ENCODE data around the gene C12orf42. TPM values are rescaled to one million over a fixed set of nuclear protein-coding genes. Genes with fewer than 3 reads are reported as not detected.

Gene C12orf42
- total RNA-seq, 1 donor from 2014 or later: 0.11 TPM

DNA sequence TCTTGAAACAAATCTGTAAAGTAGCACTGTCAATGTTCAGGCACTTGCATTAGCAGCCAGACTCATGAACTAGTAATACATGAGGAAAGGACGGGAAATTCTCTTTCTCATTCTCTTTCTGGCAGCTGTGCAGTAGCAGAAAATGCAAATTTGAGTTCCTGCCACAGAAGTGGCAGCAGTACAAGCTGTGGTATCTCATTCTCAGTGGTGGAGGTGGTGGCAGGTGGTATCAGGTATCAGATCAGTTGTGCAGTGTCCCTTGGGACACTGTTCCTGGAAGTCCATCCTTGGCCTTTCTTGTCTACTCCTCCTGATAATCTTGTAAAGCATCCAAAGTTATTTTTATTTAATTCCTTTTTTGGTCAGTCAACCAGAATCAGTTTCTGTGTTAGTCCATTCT lies 103.0 kb downstream of the C12orf42 start:
- H3K4me3 Mint-ChIP-seq: no peak overlapping the region
- TF ChIP-seq, protein P1, sequence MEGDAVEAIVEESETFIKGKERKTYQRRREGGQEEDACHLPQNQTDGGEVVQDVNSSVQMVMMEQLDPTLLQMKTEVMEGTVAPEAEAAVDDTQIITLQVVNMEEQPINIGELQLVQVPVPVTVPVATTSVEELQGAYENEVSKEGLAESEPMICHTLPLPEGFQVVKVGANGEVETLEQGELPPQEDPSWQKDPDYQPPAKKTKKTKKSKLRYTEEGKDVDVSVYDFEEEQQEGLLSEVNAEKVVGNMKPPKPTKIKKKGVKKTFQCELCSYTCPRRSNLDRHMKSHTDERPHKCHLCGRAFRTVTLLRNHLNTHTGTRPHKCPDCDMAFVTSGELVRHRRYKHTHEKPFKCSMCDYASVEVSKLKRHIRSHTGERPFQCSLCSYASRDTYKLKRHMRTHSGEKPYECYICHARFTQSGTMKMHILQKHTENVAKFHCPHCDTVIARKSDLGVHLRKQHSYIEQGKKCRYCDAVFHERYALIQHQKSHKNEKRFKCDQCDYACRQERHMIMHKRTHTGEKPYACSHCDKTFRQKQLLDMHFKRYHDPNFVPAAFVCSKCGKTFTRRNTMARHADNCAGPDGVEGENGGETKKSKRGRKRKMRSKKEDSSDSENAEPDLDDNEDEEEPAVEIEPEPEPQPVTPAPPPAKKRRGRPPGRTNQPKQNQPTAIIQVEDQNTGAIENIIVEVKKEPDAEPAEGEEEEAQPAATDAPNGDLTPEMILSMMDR (IDR thresholded peaks at IDR 0.05; ENCODE audit: unreplicated experiment): no peak
- peaks cover 4% of the 10 kb centered on the region for H3K9me3 Mint-ChIP-seq
- peaks cover 7% of the 10 kb centered on the region for H3K27me3 Mint-ChIP-seq (ENCODE audit: low read depth)
- no peaks in the 10 kb centered on the region for H3K36me3 Mint-ChIP-seq
- DNase-seq (ENCODE audit: low spot score in 2 of 2, unreplicated experiment in 2 of 2): no peak
- H3K27ac Mint-ChIP-seq: no peak overlapping the region
- no peaks in the 10 kb centered on the region for H3K4me1 Mint-ChIP-seq

DNA sequence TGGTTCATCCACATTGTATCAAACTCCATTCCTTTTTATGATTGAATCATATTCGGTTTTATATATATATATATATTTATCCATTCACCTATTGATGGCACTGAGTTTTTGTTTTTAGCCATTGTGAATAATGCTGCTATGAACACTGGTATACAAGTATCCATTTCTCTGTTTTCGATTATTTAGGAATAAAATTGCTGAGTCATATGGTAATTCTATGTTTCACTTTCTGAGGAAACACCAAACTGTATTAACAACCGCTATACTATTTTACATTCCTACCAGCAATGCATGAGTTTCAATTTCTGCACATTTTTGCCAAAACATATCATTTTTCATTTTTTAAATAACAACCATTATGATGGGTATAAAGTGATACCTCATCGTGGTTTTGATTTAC lies 104.7 kb downstream of the C12orf42 start:
- no peaks in the 10 kb centered on the region for H3K36me3 Mint-ChIP-seq
- DNase-seq (ENCODE audit: low spot score in 2 of 2, unreplicated experiment in 2 of 2): no peak
- H3K4me3 Mint-ChIP-seq: no peak overlapping the region
- peaks cover 20% of the 10 kb centered on the region for H3K27me3 Mint-ChIP-seq (ENCODE audit: low read depth)
- no peak overlapping the region for H3K27ac Mint-ChIP-seq
- TF ChIP-seq, protein P1 (IDR thresholded peaks at IDR 0.05; ENCODE audit: unreplicated experiment): no peak
- no peaks in the 10 kb centered on the region for H3K4me1 Mint-ChIP-seq
- H3K9me3 Mint-ChIP-seq: peaks cover 4% of the 10 kb centered on the region

DNA sequence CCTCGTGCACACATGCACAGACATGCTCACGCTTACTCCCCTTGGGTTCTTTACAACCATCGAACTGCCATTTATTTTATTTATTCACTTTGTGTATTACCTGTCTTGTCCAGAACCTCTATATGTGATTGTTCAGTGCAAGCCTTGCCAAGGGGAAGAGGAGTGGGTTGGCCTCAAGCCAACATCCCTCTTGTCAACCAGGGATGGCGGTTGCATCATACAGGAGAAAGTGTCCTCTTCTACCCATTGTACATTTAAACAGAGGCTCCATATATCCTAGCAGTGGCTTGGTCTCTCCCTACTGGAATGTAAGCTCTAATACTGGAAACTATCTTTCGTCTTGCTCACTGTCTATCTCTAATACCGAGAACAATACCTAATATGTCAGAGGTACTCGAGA lies 108.4 kb downstream of the C12orf42 start:
- Mint-ChIP-seq H3K4me1 (no peaks in the 10 kb centered on the region), H3K36me3 (no peaks in the 10 kb centered on the region), H3K9me3 (peaks cover 4% of the 10 kb centered on the region), H3K4me3 (no peak overlapping the region), H3K27me3 (ENCODE audit: low read depth) (peaks cover 20% of the 10 kb centered on the region), H3K27ac (no peak overlapping the region)
- DNase-seq (ENCODE audit: low spot score in 2 of 2, unreplicated experiment in 2 of 2): no peak
- TF ChIP-seq, protein P1 (IDR thresholded peaks at IDR 0.05; ENCODE audit: unreplicated experiment): no peak

DNA sequence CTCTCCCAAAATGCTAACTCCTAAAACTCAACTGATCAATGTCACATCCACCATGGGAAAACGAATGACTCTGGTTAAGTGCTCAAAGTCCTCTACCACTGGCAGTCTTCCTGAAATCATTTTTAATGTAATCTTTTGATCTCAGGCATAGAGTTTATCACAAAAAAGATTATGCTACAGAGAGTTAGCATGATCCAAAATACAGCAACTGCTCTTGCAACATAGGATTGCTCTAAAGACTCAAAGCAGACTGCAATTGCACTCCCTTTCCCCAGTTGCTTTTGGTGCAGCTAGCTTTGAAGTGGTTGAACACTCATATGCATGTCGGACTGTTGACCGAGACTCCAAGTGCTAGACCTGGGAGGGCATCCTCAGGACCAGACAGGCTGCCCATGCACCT lies 109.3 kb downstream of the C12orf42 start:
- peaks cover 23% of the 10 kb centered on the region for H3K27me3 Mint-ChIP-seq (ENCODE audit: low read depth)
- no peaks in the 10 kb centered on the region for H3K36me3 Mint-ChIP-seq
- no peaks in the 10 kb centered on the region for H3K9me3 Mint-ChIP-seq
- no peak overlapping the region for H3K27ac Mint-ChIP-seq
- H3K4me3 Mint-ChIP-seq: no peak overlapping the region
- DNase-seq (ENCODE audit: low spot score in 2 of 2, unreplicated experiment in 2 of 2): no peak
- H3K4me1 Mint-ChIP-seq: no peaks in the 10 kb centered on the region
- TF ChIP-seq, protein P1 (IDR thresholded peaks at IDR 0.05; ENCODE audit: unreplicated experiment): no peak

DNA sequence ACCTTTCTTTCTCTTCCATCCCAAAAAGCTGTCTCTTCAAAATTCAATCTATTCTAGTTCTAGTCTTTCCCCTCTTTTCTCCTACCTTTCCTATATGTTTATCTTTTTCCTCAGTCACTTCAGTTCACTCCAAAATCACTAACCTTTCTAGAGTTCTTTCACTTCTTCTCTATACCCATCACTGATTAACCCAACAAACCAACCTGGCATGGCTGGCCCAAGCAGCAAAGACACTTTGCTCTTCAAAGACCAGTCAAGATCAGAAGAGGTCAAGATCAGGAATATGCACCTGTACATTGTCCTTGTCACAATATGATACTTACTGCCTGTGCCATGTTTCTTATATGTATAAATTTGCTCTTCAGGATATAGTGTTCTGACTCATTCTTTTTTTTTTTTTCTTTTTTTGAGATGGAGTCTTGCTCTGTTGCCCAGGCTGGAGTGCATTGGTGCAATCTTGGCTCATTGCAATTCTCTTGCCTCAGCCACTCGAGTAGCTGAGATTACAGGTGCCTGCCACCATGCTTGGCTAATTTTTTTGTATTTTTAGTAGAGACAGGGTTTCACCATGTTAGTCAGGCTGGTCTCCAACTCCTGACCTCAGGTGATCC lies 112.9 kb downstream of the C12orf42 start:
- TF ChIP-seq, protein P1 (IDR thresholded peaks at IDR 0.05; ENCODE audit: unreplicated experiment): no peak
- Mint-ChIP-seq H3K4me3 (no peak overlapping the region), H3K27me3 (ENCODE audit: low read depth) (peaks cover 22% of the 10 kb centered on the region), H3K27ac (no peak overlapping the region), H3K36me3 (no peaks in the 10 kb centered on the region), H3K9me3 (no peaks in the 10 kb centered on the region), H3K4me1 (no peaks in the 10 kb centered on the region)
- DNase-seq (ENCODE audit: low spot score in 2 of 2, unreplicated experiment in 2 of 2): no peak

DNA sequence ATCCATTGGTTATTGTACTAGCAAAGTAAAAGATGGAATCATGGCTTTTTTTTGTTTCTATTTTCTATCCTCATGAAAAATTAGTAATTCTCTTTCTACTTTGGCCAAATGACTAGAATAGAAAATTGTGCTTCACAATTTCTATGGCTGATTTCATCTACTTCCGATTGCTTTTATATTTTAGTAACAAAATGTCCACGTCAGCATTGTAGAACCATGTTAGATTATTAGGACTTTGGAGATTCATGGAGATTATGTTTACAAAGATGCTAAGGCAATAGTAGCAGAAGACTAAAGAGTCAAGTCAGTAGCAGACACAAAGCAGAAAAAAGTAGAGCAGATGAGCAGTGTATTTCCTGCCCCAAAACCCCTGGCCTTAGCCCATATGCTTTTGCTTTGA lies 113.6 kb downstream of the C12orf42 start:
- H3K4me3 Mint-ChIP-seq: no peak overlapping the region
- peaks cover 19% of the 10 kb centered on the region for H3K27me3 Mint-ChIP-seq (ENCODE audit: low read depth)
- no peak for DNase-seq (ENCODE audit: low spot score in 2 of 2, unreplicated experiment in 2 of 2)
- H3K4me1 Mint-ChIP-seq: no peaks in the 10 kb centered on the region
- H3K27ac Mint-ChIP-seq: no peak overlapping the region
- H3K36me3 Mint-ChIP-seq: no peaks in the 10 kb centered on the region
- no peaks in the 10 kb centered on the region for H3K9me3 Mint-ChIP-seq
- TF ChIP-seq, protein P1 (IDR thresholded peaks at IDR 0.05; ENCODE audit: unreplicated experiment): no peak

Measured in mesothelial cell of epicardium (in vitro differentiated cells).